Right hindlimb (tissue), 1 donor: ENCODE measurements around the gene ELOVL6.
A peak's percentile ranks its signal among the peaks of the same experiment; 100 is the strongest.
"Not testable (repeated sequence)": the region's sequence is repeated elsewhere in the genome, so short reads cannot be mapped to it uniquely, and the experiment has no call there.

ENCODE experiments used
- DNase-seq: peaks from one replicate; pipeline ENCODE4 v3.0.0-alpha.2; 2018

The ELOVL6 gene, protein sequence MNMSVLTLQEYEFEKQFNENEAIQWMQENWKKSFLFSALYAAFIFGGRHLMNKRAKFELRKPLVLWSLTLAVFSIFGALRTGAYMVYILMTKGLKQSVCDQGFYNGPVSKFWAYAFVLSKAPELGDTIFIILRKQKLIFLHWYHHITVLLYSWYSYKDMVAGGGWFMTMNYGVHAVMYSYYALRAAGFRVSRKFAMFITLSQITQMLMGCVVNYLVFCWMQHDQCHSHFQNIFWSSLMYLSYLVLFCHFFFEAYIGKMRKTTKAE

GRCh38 chr4:110198435-110199416, at the start of gene ELOVL6:
ELOVL6 (minus strand) TSS chr4:110198615; CDS start chr4:110198335, 280 bp downstream.
- DNase-seq, result peak; percentile 75

- no peak for DNase-seq
Measured at GRCh38 chr4:110248100-110248499, 49.7 kb upstream of the ELOVL6 start.

- DNase-seq, result no peak
Measured at GRCh38 chr4:110247591-110247990, 49.2 kb upstream of the ELOVL6 start.

- DNase-seq, result no peak
Measured at GRCh38 chr4:110245577-110245976, 47.2 kb upstream of the ELOVL6 start.

DNA sequence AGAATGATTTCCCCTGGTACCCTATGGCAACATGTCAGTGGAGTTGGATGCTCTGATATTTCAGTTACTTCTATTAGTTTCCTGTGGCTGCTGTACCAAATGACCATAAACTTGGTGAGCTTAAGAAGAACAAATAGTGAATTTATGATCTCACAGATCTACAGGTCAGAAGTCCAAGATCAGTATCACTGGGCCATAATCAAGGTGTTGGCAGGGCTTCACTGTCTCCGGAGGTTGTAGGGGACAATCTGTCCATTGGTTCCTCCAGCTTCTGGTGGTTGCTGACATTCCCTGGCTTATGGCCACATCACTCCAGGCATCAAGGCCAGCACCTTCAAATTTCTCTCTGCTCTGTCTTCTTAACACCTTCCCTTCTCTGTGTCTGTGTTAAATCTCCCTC, 37.9 kb upstream of the ELOVL6 start:
- DNase-seq, result no peak

GRCh38 chr4:110233581-110233980, 35.2 kb upstream of the ELOVL6 start:
- DNase-seq, result not testable (repeated sequence)

GRCh38 chr4:110231869-110232268, 33.5 kb upstream of the ELOVL6 start:
- no peak for DNase-seq

DNA sequence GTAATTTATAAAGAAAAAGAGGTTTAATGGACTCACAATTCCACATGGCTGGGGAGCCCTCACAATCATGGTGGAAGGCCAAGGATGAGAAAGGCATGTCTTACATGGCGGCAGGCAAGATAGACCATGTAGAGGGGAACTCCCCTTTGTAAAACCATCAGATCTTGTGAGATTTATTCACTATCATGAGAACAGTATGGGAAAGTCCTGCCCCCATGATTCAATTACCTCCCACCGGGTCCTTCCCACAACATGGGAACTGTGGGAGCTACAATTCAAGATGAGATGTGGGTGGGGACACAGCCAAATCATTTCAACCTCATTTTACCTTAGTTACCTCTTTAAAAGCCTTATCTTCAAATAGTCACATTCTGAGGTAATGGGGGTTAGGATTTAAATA, 30.9 kb upstream of the ELOVL6 start:
- DNase-seq, result no peak

GRCh38 chr4:110224812-110225211, 26.4 kb upstream of the ELOVL6 start:
- no peak for DNase-seq

- DNase-seq, result no peak
Measured at GRCh38 chr4:110224142-110224541, 25.7 kb upstream of the ELOVL6 start.

GRCh38 chr4:110218935-110219334, 20.5 kb upstream of the ELOVL6 start:
- not testable (repeated sequence) for DNase-seq

DNA sequence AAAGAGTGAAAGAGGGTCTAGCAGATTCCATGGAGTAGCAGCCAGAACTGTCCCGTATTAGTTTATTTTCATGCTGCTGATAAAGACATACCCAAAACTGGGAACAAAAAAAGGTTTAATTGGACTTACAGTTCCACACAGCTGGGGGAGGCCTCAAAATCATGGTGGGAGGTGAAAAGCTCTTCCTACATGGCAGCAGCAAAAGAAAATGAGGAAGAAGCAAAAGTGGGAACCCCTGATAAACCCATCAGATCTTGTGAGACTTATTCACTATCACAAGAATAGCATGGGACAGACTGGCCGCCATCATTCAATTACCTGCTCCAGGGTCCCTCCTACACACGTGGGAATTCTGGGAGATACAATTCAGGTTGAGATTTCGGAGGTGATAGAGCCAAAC, 18.8 kb upstream of the ELOVL6 start:
- not testable (repeated sequence) for DNase-seq

DNA sequence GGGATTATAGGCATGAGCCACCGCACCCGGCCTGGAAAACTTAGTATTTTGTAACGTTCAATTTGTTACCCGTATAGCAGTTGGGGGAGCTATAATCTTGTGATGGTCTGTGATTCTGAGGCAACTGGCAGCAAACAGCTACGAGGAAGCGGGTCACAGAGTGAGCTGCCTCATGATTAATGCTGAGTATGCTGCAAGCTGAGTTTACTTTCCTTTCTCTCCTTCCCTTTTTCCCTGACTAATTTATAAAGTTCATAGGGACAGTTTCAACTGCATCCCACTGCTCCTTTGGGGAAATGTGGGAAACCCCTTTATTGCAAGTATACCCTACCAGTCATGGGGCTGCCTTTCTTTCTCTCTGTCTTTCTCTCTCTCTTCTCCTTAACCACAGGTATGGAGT, 17.7 kb upstream of the ELOVL6 start:
- no peak for DNase-seq

- no peak for DNase-seq
Measured at GRCh38 chr4:110211770-110212061, 13.3 kb upstream of the ELOVL6 start.

DNA sequence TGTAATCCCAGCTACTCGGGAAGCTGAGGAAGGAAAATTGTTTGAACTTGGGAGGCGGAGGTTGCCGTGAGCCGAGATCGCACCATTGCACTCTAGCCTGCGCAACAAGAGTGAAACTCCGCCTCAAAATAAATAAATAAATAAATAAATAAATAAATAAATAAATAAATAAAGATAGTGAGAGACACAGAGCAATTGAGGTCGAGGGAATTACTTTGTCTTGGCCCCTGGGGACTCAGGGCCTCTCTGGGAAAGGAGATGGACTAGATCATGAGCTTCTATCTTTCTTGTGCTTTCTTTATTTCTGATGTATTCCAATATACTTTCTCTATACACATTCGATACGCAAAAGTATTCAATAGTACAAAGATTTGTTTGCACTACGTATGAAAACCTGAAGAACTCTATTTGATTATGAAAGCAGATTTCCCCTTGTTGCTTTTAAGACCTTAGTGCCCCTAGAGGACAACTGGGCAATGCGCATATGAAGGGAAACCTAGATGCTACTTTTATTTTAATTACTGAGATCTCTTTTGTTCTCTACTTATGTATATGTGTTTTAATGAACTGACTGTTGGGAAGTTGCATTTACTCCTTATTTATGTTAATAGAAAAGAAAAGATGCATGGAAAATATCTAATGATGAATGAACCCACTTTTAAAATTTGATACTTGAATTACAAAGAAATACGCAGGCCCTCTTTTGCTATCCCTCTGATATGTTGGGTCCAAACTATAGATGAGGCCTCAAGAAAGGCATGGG, 12.8 kb upstream of the ELOVL6 start:
- no peak for DNase-seq

DNA sequence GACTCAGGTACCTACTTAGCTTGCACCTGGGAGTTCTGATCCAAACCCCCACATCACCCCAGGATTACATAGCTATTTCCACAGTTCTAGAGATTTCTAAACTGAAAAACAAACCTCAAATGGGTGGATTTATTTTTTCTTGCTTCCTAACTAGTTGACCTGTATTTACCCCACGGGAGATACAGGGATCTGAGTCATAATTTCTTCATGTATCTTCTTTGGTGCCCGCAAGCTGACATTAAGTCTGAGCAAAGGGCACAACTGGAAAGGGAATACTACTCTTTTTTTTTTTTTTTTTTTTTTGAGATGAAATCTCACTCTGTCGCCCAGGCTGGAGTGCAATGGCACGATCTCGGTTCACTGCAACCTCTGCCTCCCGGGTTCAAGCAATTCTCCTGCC, 10.0 kb upstream of the ELOVL6 start:
- no peak for DNase-seq

DNA sequence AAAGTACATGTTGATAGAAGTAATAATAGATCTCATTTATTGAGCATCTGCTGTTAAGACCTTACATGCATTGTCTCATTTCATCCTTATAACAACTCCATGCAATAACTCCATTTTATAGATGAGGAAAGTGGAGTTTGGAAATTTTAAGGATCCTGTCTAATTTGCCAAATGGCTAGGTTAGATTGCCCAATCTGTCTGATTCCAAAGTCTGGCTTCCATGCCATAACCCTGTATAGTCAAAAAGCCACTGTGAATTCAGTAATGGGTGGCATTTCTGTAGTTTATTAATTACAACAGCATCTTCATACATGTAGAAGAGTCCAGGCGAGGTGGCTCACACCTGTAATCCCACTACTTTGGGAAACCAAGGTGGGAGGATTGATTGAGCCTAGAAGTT, 8.8 kb upstream of the ELOVL6 start:
- no peak for DNase-seq

GRCh38 chr4:110202024-110202423, 3.6 kb upstream of the ELOVL6 start:
- no peak for DNase-seq

DNA sequence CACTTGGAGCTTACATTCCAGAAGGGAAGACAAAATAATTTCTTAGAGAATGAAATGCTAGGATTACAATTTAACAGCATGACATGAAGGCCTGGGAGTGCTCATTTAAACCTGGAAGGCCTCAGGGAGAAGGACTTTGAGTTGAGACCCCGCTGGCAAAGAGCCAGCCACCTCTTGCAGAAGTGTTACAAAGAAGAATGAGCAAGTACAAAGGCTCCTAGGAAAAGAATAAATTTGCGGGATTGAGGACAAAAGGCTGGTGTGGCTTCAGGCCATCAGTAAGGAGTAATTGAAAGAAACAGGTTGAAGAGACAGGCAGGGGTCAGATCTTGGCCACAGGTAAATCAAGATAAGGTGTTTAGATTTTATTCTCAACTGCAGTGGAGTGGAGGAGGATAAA, 3.1 kb upstream of the ELOVL6 start:
- DNase-seq, result no peak

DNA sequence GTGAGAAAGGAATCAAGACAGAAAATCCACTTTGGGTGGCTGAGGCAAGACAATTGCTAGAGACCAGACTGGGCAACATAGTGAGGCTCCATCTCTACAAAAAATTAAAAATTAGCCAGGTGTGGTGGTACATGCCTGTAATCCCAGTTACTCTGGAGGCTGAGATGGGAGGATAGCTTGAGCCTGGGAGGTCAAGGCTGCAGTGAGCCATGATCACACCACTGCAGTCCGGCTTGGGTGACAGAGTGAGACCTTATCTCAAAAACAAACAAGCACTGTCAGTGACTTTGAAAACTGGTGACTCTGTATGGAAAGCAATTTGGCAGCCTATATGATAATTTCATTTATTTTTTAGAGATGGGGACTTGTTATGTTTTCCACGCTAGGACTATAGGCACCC, 2.3 kb upstream of the ELOVL6 start:
- no peak for DNase-seq

- DNase-seq, result no peak
Measured at GRCh38 chr4:110198049-110198434, 373 bp downstream of the ELOVL6 start.

- DNase-seq, result peak; percentile 85
Measured at GRCh38 chr4:110197529-110198042, 829 bp downstream of the ELOVL6 start.

GRCh38 chr4:110196871-110197528, 1.4 kb downstream of the ELOVL6 start:
- DNase-seq, result peak; percentile 81
